Tibial nerve (tissue), 4 donors: ENCODE measurements around the gene ALKBH7. TPM values are rescaled to one million over a fixed set of nuclear protein-coding genes. Genes with fewer than 3 reads are reported as not detected.
"Not testable (repeated sequence)": the region's sequence is repeated elsewhere in the genome, so short reads cannot be mapped to it uniquely, and the experiment has no call there.

Source experiments
- DNase-seq, 2 donors: peaks; one replicate each; pipeline ENCODE4 v3.0.0-alpha.2; 2019; ENCODE audit warnings: low spot score in 2 of 2
- H3K27ac ChIP-seq, 4 donors: fragments of 200-600 bp; sonication (generic) in 3 of 4; one replicate each; pipeline ENCODE4 v1.5.1; 2017 to 2019; ENCODE audit warnings: mild to moderate bottlenecking in 1 of 4
- H3K27me3 ChIP-seq, 2 donors: fragments of 200-600 bp; sonication (generic) in 1 of 2; one replicate each; pipeline versions ENCODE4 v1.5.1 to v1.6.0; 2017 to 2019
- H3K36me3 ChIP-seq, 3 donors: fragments of 200-600 bp; sonication (generic); one replicate each; pipeline ENCODE4 v1.5.1; 2018 to 2019
- H3K4me1 ChIP-seq, 4 donors: fragments of 200-600 bp; sonication (generic) in 3 of 4; one replicate each; pipeline ENCODE4 v1.5.1; 2017 to 2019
- H3K4me3 ChIP-seq, 4 donors: fragments of 200-600 bp; sonication (generic) in 3 of 4; one replicate each; pipeline ENCODE4 v1.5.1; 2017 to 2019; ENCODE audit warnings: mild to moderate bottlenecking in 1 of 4, moderate library complexity in 1 of 4
- H3K9me3 ChIP-seq, 4 donors: fragments of 200-600 bp; sonication (generic) in 3 of 4; one replicate each; pipeline ENCODE4 v1.5.1; 2017 to 2019
- EP300 ChIP-seq, 2 donors: sonication (generic); formaldehyde crosslinking; IDR thresholded peaks; one replicate each; pipeline ENCODE4 v1.6.1; 2017; ENCODE audit warnings: antibody characterized with exemption in 2 of 2, mild to moderate bottlenecking in 1 of 2
- POLR2A ChIP-seq, 2 donors: fragments of 450-650 bp; IDR thresholded peaks; one replicate each; pipeline ENCODE4 v1.6.1; 2017; ENCODE audit warnings: antibody characterized with exemption in 2 of 2, mild to moderate bottlenecking in 2 of 2, moderate library complexity in 2 of 2
- WGBS, 2 donors: methylation state at CpG; one replicate each; pipeline ENCODE4 v1.1.5; 2018; 5-methylcytosine and 5-hydroxymethylcytosine counted together
- total RNA-seq, 4 donors: library from RNA; depleted of rRNA; stranded (reverse); fragments of >200 nt; gene quantifications; one replicate each; pipeline ENCODE4 v1.1.0, GENCODE V29; 2016
- TF ChIP-seq, protein P1 (sequence below), 5 experiments: fragments of 200-600 bp in 3 of 5; fragments of 450-650 bp in 2 of 5; sonication (generic) in 3 of 5; IDR thresholded peaks; one replicate each; pipeline ENCODE4 v1.5.1; 2016 to 2019; ENCODE audit warnings: antibody characterized with exemption in 5 of 5, mild to moderate bottlenecking in 3 of 5, moderate library complexity in 2 of 5

The ALKBH7 gene
- total RNA-seq, 4 donors from 2014 or later: 54.0 to 77.6 (median 70.4) TPM

GRCh38 chr19:6359568-6360341 is 12.8 kb upstream of the ALKBH7 start:
- Histone ChIP-seq H3K4me1 (peaks cover 0 to 14% (median 0%) of the 10 kb centered on the region in 4 donors), H3K4me3 (no peak overlapping the region), H3K36me3 (peaks cover 0 to 10% (median 3%) of the 10 kb centered on the region in 3 donors), H3K9me3 (no peaks in the 10 kb centered on the region), H3K27ac (no peak overlapping the region), H3K27me3 (no peaks in the 10 kb centered on the region)
- TF ChIP-seq, protein P1, sequence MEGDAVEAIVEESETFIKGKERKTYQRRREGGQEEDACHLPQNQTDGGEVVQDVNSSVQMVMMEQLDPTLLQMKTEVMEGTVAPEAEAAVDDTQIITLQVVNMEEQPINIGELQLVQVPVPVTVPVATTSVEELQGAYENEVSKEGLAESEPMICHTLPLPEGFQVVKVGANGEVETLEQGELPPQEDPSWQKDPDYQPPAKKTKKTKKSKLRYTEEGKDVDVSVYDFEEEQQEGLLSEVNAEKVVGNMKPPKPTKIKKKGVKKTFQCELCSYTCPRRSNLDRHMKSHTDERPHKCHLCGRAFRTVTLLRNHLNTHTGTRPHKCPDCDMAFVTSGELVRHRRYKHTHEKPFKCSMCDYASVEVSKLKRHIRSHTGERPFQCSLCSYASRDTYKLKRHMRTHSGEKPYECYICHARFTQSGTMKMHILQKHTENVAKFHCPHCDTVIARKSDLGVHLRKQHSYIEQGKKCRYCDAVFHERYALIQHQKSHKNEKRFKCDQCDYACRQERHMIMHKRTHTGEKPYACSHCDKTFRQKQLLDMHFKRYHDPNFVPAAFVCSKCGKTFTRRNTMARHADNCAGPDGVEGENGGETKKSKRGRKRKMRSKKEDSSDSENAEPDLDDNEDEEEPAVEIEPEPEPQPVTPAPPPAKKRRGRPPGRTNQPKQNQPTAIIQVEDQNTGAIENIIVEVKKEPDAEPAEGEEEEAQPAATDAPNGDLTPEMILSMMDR (IDR thresholded peaks at IDR 0.05): no peak
- WGBS, 2 donors: 85 to 86% methylated on average over 5 of the region's 5 CpGs
- no peak for DNase-seq

DNA sequence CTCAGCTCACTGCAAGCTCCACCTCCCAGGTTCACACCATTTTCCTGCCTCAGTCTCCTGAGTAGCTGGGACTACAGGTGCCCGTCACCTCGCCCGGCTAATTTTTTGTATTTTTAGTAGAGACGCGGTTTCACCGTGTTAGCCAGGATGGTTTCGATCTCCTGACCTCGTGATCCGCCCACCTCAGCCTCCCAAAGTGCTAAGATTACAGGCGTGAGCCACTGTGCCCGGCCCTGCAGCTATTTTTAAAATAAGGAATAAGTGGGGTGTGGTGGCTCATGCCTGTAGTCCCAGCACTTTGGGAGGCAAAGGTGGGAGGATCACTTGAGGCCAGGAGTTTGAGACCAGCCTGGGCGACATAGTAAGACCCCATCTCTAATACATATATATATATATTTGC is 12.1 kb upstream of the ALKBH7 start:
- Histone ChIP-seq H3K4me1 (peaks cover 0 to 14% (median 0%) of the 10 kb centered on the region in 4 donors), H3K36me3 (peaks cover 0 to 17% (median 4%) of the 10 kb centered on the region in 3 donors)
- not testable (repeated sequence) for H3K4me3 ChIP-seq, H3K27ac ChIP-seq, DNase-seq, H3K27me3 ChIP-seq, H3K9me3 ChIP-seq
- WGBS, 2 donors: 94 to 95% methylated on average over 12 of the region's 12 CpGs

- Histone ChIP-seq H3K36me3 (peaks cover 0 to 21% (median 7%) of the 10 kb centered on the region in 3 donors), H3K4me1 (peaks cover 0 to 14% (median 0%) of the 10 kb centered on the region in 4 donors), H3K4me3 (peak overlapping the region; percentile 70 to 97 (median 96)), H3K27ac (peak overlapping the region in 3 of 4 donors; percentile 70 to 97 (median 94))
- H3K27me3 ChIP-seq, DNase-seq, H3K9me3 ChIP-seq: not testable (repeated sequence)
- WGBS, 2 donors: 90% methylated on average over 10 of the region's 10 CpGs
Measured at GRCh38 chr19:6360857-6361216, 11.8 kb upstream of the ALKBH7 start.

DNA sequence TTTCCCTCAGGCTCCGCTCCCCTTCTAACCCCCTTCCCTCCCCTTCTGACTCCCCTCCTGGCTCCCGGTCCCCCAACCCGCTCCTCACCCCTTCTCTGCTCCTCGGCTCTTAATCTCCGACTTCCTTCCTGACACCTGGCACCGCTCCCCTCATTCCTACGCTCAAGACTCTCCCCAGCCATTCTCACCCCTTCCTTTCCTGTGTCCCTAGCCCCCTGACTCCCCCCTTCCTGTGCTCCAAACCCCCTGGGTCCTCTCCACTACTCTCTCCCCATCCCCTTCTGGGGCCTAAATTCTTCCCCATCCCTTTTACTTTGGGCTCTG is 10.6 kb upstream of the ALKBH7 start:
- 1% methylated on average over 7 of the region's 7 CpGs for WGBS, 2 donors
- no peak for DNase-seq
- Histone ChIP-seq H3K27me3 (no peaks in the 10 kb centered on the region), H3K36me3 (peaks cover 0 to 32% (median 19%) of the 10 kb centered on the region in 3 donors), H3K4me1 (peaks cover 0 to 14% (median 0%) of the 10 kb centered on the region in 4 donors), H3K9me3 (no peaks in the 10 kb centered on the region), H3K4me3 (peak overlapping the region; percentile 70 to 97 (median 96)), H3K27ac (peak overlapping the region; percentile 93 to 97 (median 95))
- TF ChIP-seq EP300 (IDR thresholded peaks at IDR 0.05): no peak
- TF ChIP-seq, protein P1 (IDR thresholded peaks at IDR 0.05): no peak
- no peak for TF ChIP-seq POLR2A (IDR thresholded peaks at IDR 0.05)

GRCh38 chr19:6362351-6362801 is 10.2 kb upstream of the ALKBH7 start:
- Histone ChIP-seq H3K4me1 (peaks cover 0 to 14% (median 0%) of the 10 kb centered on the region in 4 donors), H3K27me3 (no peaks in the 10 kb centered on the region), H3K9me3 (no peaks in the 10 kb centered on the region), H3K27ac (peak overlapping the region; percentile 93 to 97 (median 95)), H3K4me3 (peak overlapping the region; percentile 70 to 97 (median 96)), H3K36me3 (peaks cover 0 to 36% (median 19%) of the 10 kb centered on the region in 3 donors)
- 17 to 20% methylated on average over 11 of the region's 11 CpGs for WGBS, 2 donors
- TF ChIP-seq, protein P1 (IDR thresholded peaks at IDR 0.05): no peak
- no peak for TF ChIP-seq EP300 (IDR thresholded peaks at IDR 0.05)
- no peak for TF ChIP-seq POLR2A (IDR thresholded peaks at IDR 0.05)
- DNase-seq: no peak

- no peaks in the 10 kb centered on the region for H3K9me3 ChIP-seq
- WGBS, 2 donors: 94 to 95% methylated on average over 21 of the region's 21 CpGs
- no peak for DNase-seq
- peaks cover 0 to 56% (median 22%) of the 10 kb centered on the region in 3 donors for H3K36me3 ChIP-seq
- H3K4me1 ChIP-seq: peaks cover 0 to 14% (median 0%) of the 10 kb centered on the region in 4 donors
- H3K4me3 ChIP-seq: no peak overlapping the region
- no peaks in the 10 kb centered on the region for H3K27me3 ChIP-seq
- TF ChIP-seq POLR2A (IDR thresholded peaks at IDR 0.05): no peak
- H3K27ac ChIP-seq: no peak overlapping the region
Measured at GRCh38 chr19:6364353-6364752, 8.2 kb upstream of the ALKBH7 start.
